A673 (cell line): Measurements from ENCODE around the gene MICAL3. TPM values are rescaled to one million over a fixed set of nuclear protein-coding genes. Genes with fewer than 3 reads are reported as not detected.

Experiments
- BruUV-seq: library from RNA; stranded (reverse); fragments of 400-500 nt; replicated peaks from 2 replicates; lab custom pipeline; 2021; lab: Mats Ljungman, UMichigan
- CTCF ChIA-PET: fragments of 300-600 bp; sonication (Branson Sonifier 250); formaldehyde crosslinking; loops from one replicate; lab custom pipeline; 2022; ENCODE audit warnings: antibody characterized with exemption; lab: Charles Lee
- POLR2A ChIA-PET: fragments of 300-600 bp; sonication (Branson Sonifier 250); formaldehyde crosslinking; loops from one replicate; lab custom pipeline; 2022; ENCODE audit warnings: antibody characterized with exemption; ENCODE audit not compliant: low non-redundant PET; lab: Charles Lee
- DNase-seq: peaks from one replicate; pipeline ENCODE4 v3.0.0-alpha.2; 2015; ENCODE audit warnings: low spot score
- H3K27ac ChIP-seq: fragments of 200-600 bp; sonication (generic); 2 replicates; pipeline ENCODE4 v1.5.1; 2016; ENCODE audit warnings: mixed run types, low read depth, mild to moderate bottlenecking, mixed read lengths, antibody characterized with exemption, low read length; ENCODE audit not compliant: poor library complexity, severe bottlenecking
- H3K27me3 ChIP-seq: fragments of 200-600 bp; sonication (generic); replicated peaks from 2 replicates; pipeline ENCODE4 v1.6.1; 2017; ENCODE audit warnings: mixed run types, low read depth, mild to moderate bottlenecking, mixed read lengths, antibody characterized with exemption, low read length; ENCODE audit not compliant: insufficient read depth, poor library complexity
- H3K36me3 ChIP-seq: fragments of 200-600 bp; sonication (generic); 2 replicates; pipeline ENCODE4 v1.6.1; 2016; ENCODE audit warnings: mixed run types, mild to moderate bottlenecking, mixed read lengths, antibody characterized with exemption, low read length; ENCODE audit not compliant: insufficient read depth, poor library complexity, severe bottlenecking
- H3K4me1 ChIP-seq: fragments of 200-600 bp; sonication (generic); 2 replicates; pipeline ENCODE4 v1.6.1; 2017; ENCODE audit warnings: mixed run types, mild to moderate bottlenecking, mixed read lengths, antibody characterized with exemption, low read length; ENCODE audit not compliant: insufficient read depth, poor library complexity, severe bottlenecking
- H3K4me3 ChIP-seq: fragments of 200-600 bp; sonication (generic); 2 replicates; pipeline ENCODE4 v1.5.1; 2016; ENCODE audit warnings: low read depth, mixed run types, mild to moderate bottlenecking, mixed read lengths, low read length; ENCODE audit not compliant: poor library complexity, severe bottlenecking
- H3K9me3 ChIP-seq: fragments of 200-600 bp; sonication (generic); 2 replicates; pipeline ENCODE4 v1.6.1; 2016; ENCODE audit warnings: mixed run types, low read depth, mild to moderate bottlenecking, mixed read lengths, antibody characterized with exemption, low read length; ENCODE audit not compliant: poor library complexity, severe bottlenecking
- EZH2 ChIP-seq: fragments of 200-600 bp; sonication (generic); IDR thresholded peaks from 2 replicates; pipeline ENCODE4 v1.6.1; 2017; ENCODE audit warnings: borderline replicate concordance, low read depth, mild to moderate bottlenecking, mixed read lengths, antibody characterized with exemption, low read length; ENCODE audit not compliant: poor library complexity, severe bottlenecking
- intact Hi-C: fragments of 100-400 bp; cut with micrococcal nuclease; formaldehyde crosslinking; loops from one replicate; pipeline ENCODE4 v1.10.0; 2022; ENCODE audit not compliant: unreplicated experiment
- total RNA-seq: library from RNA; stranded (reverse); gene quantifications from 2 replicates; pipeline ENCODE4 v1.2.3, GENCODE V29; 2021
- TF ChIP-seq, protein P1 (sequence below): fragments of 300-800, 200-600 bp; sonication (generic); conservative IDR thresholded peaks from 2 replicates; pipeline ENCODE4 v1.5.1; 2017; ENCODE audit warnings: low read depth, mild to moderate bottlenecking, antibody characterized with exemption, low read length, moderate library complexity, mixed read lengths

MICAL3 gene
- total RNA-seq, 1 experiment from 2014 or later: 63.6 TPM

DNA sequence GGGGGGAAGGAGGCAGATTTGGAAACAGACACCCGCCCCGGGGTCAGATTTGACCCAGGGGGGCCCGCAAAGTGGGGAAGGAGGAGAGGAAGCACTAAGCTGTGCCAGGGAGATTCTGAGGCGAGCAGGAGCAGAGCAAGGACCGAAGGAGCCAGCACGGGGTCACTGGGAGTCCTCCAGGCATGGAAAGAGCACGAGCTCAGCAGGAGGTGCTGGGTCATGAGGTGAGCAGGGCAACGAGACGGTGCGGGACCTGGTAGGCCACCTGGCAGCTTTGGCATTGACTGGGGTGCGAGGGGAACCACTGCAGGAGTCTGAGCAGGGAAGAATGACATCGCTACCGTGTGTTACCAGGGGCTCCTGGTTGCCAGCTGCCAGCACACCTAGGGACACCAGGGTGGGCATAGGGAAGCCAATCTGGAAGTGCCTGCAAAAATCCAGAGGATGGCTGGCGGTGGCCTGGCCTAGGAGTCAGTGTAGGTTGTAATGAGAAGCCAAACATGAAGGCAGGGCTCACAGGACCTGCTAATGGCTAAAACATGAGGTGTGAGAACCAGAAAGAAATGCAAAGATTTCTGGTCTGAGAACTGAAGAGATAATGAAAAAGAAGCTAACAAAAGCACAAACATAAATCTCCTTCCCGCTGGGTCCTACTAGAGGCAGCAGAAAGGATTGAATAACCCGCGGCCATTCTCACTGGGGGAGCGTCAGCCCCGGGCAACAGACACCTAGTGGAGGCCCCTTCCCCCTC is 63.5 kb downstream of the MICAL3 start:
- Histone ChIP-seq H3K4me1 (no peaks in the 10 kb centered on the region), H3K27me3 (no peaks in the 10 kb centered on the region), H3K36me3 (no peaks in the 10 kb centered on the region), H3K27ac (peak overlapping the region; percentile 30), H3K9me3 (no peaks in the 10 kb centered on the region), H3K4me3 (no peak overlapping the region)
- BruUV-seq: no TSS peak
- TF ChIP-seq EZH2: no peak
- TF ChIP-seq, protein P1, sequence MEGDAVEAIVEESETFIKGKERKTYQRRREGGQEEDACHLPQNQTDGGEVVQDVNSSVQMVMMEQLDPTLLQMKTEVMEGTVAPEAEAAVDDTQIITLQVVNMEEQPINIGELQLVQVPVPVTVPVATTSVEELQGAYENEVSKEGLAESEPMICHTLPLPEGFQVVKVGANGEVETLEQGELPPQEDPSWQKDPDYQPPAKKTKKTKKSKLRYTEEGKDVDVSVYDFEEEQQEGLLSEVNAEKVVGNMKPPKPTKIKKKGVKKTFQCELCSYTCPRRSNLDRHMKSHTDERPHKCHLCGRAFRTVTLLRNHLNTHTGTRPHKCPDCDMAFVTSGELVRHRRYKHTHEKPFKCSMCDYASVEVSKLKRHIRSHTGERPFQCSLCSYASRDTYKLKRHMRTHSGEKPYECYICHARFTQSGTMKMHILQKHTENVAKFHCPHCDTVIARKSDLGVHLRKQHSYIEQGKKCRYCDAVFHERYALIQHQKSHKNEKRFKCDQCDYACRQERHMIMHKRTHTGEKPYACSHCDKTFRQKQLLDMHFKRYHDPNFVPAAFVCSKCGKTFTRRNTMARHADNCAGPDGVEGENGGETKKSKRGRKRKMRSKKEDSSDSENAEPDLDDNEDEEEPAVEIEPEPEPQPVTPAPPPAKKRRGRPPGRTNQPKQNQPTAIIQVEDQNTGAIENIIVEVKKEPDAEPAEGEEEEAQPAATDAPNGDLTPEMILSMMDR: no peak
- ChIA-PET POLR2A (no interaction called here), CTCF (no interaction called here)
- no peak for DNase-seq
- intact Hi-C loops: no loop called here

DNA sequence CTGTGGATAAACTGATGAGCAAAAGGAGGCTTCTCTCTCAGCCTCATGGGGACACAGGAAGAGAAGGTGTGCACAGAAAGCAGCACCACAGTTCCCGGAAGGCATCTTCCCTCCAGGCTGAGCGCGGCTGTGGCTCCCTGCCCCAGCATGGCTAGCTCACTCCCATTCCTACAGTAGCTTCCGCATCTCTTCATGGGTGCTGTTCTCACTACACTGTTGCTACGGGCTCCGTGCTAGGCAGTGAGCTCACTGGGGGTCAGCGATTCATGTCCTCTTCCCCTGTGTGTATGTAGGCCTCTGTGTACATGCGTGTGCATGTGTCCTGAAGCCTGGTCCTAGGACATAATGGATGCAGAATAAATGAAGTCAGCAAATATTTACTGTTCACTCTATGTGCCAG is 64.3 kb downstream of the MICAL3 start:
- intact Hi-C loops: no loop called here
- TF ChIP-seq EZH2: no peak
- TF ChIP-seq, protein P1: no peak
- BruUV-seq: no TSS peak
- POLR2A ChIA-PET: no interaction called here
- Histone ChIP-seq H3K4me1 (no peaks in the 10 kb centered on the region), H3K9me3 (no peaks in the 10 kb centered on the region), H3K27me3 (no peaks in the 10 kb centered on the region), H3K27ac (no peak overlapping the region), H3K4me3 (no peak overlapping the region), H3K36me3 (no peaks in the 10 kb centered on the region)
- DNase-seq: no peak
- CTCF ChIA-PET: interaction anchor here (0.6 kb wide), 1 partner anchor 40 kb away, joined by 5 read pairs; no protein-coding TSS in a partner anchor

DNA sequence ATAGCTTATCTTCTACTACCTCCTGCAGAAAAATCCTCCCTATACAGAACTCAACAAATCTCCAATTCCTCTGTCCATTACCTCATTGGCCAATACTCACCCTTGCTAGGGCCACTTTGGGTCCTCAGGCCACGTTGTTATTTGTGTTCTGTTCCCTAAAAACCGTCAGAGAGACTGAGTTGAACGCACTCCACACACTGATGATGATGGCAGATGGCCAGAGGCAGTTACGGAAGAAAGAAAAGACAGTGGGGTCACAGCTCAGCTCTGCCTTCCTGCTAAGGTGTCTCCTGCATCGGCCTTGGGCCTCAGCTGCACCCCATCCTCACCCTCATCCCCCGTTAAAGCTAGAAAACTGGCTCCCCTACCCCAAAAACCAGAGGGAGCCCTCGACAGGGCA is 66.2 kb downstream of the MICAL3 start:
- Histone ChIP-seq H3K9me3 (no peaks in the 10 kb centered on the region), H3K4me1 (no peaks in the 10 kb centered on the region), H3K27ac (no peak overlapping the region), H3K27me3 (no peaks in the 10 kb centered on the region), H3K36me3 (no peaks in the 10 kb centered on the region), H3K4me3 (no peak overlapping the region)
- no TSS peak for BruUV-seq
- CTCF ChIA-PET: no interaction called here
- no peak for DNase-seq
- POLR2A ChIA-PET: no interaction called here
- intact Hi-C loops: no loop called here
- TF ChIP-seq, protein P1: no peak
- TF ChIP-seq EZH2: no peak
